GM21717 (cell line): ENCODE results near the gene CACNB4.

Experiments
- ATAC-seq: cut with Tn5 transposase; IDR thresholded peaks from one replicate; pipeline ENCODE4 v1.9.1; 2021; ENCODE audit warnings: mild to moderate bottlenecking, moderate library complexity; ENCODE audit not compliant: unreplicated experiment

Gene CACNB4

GRCh38 chr2:151837926-151838325 lies 260.9 kb downstream of the CACNB4 start:
- ATAC-seq = no peak

- ATAC-seq = peak; percentile 56
These were observed 264.9 kb downstream of the CACNB4 start for GRCh38 chr2:151833984-151834383.

DNA sequence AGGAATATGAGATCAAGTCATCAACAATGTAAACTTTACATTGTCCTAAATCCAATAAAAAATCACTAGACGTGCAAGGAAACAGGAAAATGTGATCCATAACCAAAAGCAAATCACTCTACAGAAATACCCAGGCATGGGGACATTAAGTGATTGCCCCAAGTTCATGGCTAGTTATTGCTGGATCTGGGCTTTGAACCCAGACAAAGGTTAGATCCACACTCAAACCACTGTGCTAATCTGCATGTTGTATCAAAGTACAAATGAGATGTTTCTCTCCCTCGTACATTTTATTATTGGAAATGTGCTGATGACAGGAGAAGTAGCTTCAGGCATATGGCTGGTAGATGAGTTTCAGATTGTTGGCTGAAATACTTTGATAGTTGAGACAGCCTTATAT lies 267.9 kb downstream of the CACNB4 start:
- ATAC-seq = no peak

DNA sequence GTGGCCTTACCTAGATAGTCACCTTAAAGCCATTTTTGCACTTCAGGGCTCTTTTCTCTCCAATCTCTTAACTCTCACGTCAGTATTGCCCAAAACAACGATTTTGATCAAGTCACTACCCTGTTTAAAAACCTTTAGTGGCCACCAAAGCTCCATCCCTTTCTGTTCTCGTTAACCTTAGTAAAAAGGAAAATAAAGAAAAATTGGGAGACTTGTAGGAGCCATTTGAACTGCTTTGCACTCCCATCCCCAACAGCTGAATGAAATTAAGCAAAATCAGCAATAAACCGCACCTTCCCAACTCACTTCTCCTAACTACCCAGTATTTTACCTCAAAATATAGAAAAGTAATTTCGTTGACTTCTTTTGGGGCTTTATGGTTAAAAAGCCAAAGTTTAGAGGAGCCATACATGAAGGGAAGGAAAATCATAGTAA lies 269.9 kb downstream of the CACNB4 start:
- no peak for ATAC-seq

- ATAC-seq = peak; percentile 94
These were observed 270.5 kb downstream of the CACNB4 start, which contains the start of gene ARL5A for GRCh38 chr2:151828143-151828889. TSS of gene ARL5A (minus strand) at chr2:151828421. CDS start at chr2:151828176, 245 bp downstream.

DNA sequence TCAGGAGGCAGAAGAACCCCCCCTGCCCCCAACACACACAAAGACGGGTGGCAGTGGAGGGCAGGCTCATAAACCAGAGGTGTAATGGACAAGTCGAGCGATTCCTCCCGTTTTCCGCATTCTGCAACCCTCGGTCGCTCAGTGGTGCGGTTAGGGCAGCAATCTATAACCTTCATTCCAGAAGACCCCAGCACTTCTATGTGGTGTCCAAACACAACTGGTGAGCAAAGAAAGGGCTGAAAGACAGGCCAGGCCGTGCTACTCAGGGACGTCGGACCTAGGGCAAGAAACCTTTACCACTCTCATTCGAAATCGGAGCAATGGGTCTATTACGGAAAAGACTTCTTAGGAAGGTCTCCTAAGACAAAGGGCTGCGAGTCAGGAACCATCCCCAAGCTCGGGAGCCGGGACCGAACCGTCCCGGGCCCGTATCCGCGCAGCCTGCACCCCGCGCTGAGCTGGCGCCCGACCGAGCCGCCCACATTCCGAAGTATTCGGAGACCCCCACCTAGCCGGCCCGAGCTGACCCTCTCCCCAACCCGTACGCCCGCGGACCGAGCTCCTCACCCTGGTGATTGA lies 271.2 kb downstream of the CACNB4 start:
- peak; percentile 28 for ATAC-seq

- no peak for ATAC-seq
These were observed 272.1 kb downstream of the CACNB4 start for GRCh38 chr2:151826737-151827157.

- no peak for ATAC-seq
These were observed 274.0 kb downstream of the CACNB4 start for GRCh38 chr2:151824886-151825285.

DNA sequence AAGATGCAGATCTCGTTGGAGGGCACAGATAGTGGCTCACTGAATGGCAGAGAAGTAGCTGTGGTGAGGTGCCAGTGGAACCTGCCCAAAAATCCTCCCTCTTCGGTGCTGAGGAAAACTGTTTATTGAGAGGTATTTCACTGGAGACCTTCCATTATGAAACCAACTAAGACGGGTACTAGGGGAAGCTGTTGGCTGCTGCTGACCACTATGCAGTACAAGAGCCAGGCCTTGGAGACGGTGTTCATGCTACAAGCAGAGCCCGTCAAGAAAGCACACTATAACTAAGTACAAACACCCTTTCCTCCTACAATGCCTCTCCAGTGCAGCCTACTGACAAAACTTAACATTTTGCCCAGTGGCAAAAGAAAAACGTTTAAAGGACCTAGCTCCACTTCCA lies 275.2 kb downstream of the CACNB4 start:
- no peak for ATAC-seq

DNA sequence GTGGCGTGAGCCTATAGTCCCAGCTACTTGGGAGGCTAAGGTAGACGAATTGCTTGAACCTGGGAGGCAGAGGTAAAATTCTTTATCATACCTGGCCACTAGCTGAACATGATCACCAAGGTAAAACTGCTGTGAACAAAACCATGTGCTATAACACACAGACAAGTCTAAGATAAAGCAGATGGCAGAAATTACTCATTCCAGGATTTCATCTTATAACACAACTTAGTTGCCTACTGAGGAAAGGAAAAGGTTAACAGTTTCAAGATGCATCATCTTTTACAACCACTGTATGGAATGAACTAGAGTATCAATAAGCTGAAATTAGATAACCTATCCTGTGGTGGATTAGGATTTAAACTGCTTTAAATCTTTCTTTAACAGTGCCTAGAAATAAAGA lies 278.9 kb downstream of the CACNB4 start:
- peak; percentile 75 for ATAC-seq

- no peak for ATAC-seq
These were observed 280.9 kb downstream of the CACNB4 start for GRCh38 chr2:151817929-151818328.

GRCh38 chr2:151816843-151817242 lies 282.0 kb downstream of the CACNB4 start:
- no peak for ATAC-seq

- no peak for ATAC-seq
These were observed 282.9 kb downstream of the CACNB4 start for GRCh38 chr2:151815821-151816489.

DNA sequence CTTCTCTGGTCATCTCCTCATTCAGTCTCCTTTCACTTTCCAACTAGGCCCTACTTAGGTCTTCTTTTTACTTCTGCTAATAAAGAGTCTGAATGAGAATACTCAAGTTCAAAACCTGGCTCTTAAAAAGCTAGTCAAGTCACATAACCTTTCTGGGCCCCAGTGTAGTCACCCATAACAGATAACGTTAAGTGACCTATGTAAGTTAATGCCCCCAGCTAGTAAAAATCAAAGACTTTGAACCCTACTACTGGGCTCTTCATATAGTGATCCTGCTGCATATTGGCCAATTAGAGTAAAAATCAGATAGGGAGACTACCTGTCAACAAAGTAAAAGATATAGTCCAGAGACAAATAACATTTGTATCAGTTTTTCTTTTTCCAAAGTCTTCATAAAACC lies 288.4 kb downstream of the CACNB4 start:
- ATAC-seq = no peak

DNA sequence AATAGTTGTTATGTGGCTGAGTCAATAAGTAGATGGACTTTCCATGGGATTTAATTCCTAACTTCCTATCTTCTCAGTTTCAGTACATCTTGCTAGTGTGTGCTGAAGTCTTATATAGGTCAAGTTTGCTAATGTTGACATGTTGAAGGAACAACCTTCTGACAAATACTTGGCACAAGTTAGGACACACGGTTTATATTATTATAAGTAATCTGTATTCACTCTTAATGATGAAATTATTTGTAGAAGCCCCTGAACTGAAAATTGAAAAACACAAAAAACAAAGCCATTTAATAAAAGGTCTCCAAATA lies 289.8 kb downstream of the CACNB4 start:
- no peak for ATAC-seq

GRCh38 chr2:151808258-151809072 lies 290.4 kb downstream of the CACNB4 start:
- ATAC-seq = no peak

- no peak for ATAC-seq
These were observed 292.9 kb downstream of the CACNB4 start for GRCh38 chr2:151805961-151806360.

DNA sequence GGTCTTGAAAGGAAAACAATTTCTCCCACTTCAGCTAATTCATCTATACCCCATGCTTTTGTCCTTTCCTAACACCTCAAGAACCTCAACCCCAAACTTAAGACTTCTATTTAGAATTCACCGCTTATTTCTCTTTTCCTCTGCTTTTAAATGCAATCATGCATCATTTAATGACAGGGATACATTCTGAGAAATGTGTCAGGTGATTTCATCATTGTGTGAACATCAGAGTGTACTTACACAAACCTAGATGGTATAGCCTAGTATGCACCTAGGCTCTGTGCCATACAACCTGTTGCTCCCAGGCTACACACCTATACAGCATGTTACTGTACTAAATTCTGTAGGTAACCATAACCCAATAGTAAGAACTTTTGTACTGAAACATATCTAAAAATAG lies 293.5 kb downstream of the CACNB4 start:
- ATAC-seq = no peak

GRCh38 chr2:151803811-151804210 lies 295.0 kb downstream of the CACNB4 start:
- no peak for ATAC-seq

DNA sequence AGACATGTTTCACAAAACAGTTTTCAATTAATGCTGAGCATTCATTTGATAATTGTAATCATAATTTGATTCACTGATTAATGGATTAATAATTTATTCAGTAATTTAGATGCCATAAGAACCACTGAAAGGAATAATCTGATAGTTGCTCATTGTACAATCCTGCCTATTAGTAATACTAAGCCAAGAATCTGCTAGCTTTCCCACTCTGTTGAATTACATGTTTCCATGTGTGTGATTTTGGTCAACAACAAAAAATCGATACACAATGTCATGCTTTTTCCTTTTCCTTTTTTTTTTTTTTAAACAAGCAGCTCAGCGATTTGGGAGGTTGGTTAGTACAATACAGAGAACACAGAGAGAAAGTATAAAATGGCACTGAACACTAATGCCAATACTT lies 296.5 kb downstream of the CACNB4 start:
- ATAC-seq = no peak

GRCh38 chr2:151799886-151800292 lies 299.0 kb downstream of the CACNB4 start:
- ATAC-seq = no peak
